Right cardiac atrium (tissue), 5 donors: ENCODE measurements around the gene EMILIN1. TPM values are rescaled to one million over a fixed set of nuclear protein-coding genes. Genes with fewer than 3 reads are reported as not detected.
"Not testable (repeated sequence)": the region's sequence is repeated elsewhere in the genome, so short reads cannot be mapped to it uniquely, and the experiment has no call there.

Experiments used
- ATAC-seq, 2 donors: fragments of 200-7000 bp; cut with Tn5 transposase; one replicate each; pipeline versions ENCODE4 v1.8.0 to v1.9.1; 2020; ENCODE audit warnings: moderate library complexity in 2 of 2, mild to moderate bottlenecking in 1 of 2
- DNase-seq, 3 donors: peaks; one replicate each; pipeline ENCODE4 v3.0.0-alpha.2; 2020
- H3K27ac ChIP-seq: one replicate; pipeline ENCODE4 v1.5.1; 2013; ENCODE audit warnings: mild to moderate bottlenecking, low read length, control low read depth, moderate library complexity
- H3K27me3 ChIP-seq: one replicate; pipeline ENCODE4 v1.6.1; 2013; ENCODE audit not compliant: control insufficient read depth, insufficient read depth
- H3K4me1 ChIP-seq: one replicate; pipeline ENCODE4 v1.6.1; 2013; ENCODE audit warnings: low read length; ENCODE audit not compliant: control insufficient read depth, insufficient read depth
- H3K4me3 ChIP-seq: one replicate; pipeline ENCODE4 v1.5.1; 2013; ENCODE audit warnings: low read length, control low read depth
- H3K9me3 ChIP-seq: one replicate; pipeline ENCODE4 v1.6.1; 2013; ENCODE audit warnings: low read length; ENCODE audit not compliant: control insufficient read depth
- WGBS: extraction: QIAGEN DNeasy Blood & Tissue Kit; methylation state at CpG from one replicate; pipeline ENCODE4 v1.1.7; 2013; 5-methylcytosine and 5-hydroxymethylcytosine counted together
- intact Hi-C, 4 donors: fragments of 100-400 bp; cut with DNase I; formaldehyde crosslinking; loops; one replicate each; pipeline versions ENCODE4 v1.11.0 to v1.14.0; 2022 to 2023
- polyA plus RNA-seq: library from polyadenylated mRNA; stranded (reverse); fragments of 200-250 nt; gene quantifications from one replicate; pipeline ENCODE4 v1.2.3, GENCODE V29; 2013
- total RNA-seq, 4 donors: library from RNA; stranded (reverse); fragmentation: NEBNext Ultra II Directional; extraction: Animal tissue kit (Norgen Biotek cat#: 25700); gene quantifications; one replicate each; pipeline ENCODE4 v1.2.1, GENCODE V29; 2021
- donor health status: healthy with polysubstance abuse.
- donor health status: DM: no; HTN: yes; CAD: no.
- donor health status: DM: no; HTN: no; CAD: no.
- donor health status: DM: no; HTN: yes; CAD: no; lungs with severe emphysema.
- donor health status: DM: yes; HTN: yes; CAD: no.

Gene EMILIN1
- total and polyA plus RNA-seq, 5 donors, result 24.3 to 44.2 (median 34.6) TPM

- ATAC-seq, result peak; percentile 80 to 83
- peak; percentile 68 to 85 (median 78) for DNase-seq
- peak overlapping the region; percentile 41 for H3K4me3 ChIP-seq
- no peak overlapping the region for H3K27ac ChIP-seq
- H3K4me1 ChIP-seq, result no peaks in the 10 kb centered on the region
- WGBS, result 24% methylated on average over 18 of the region's 18 CpGs
- H3K9me3 ChIP-seq, result no peaks in the 10 kb centered on the region
- H3K27me3 ChIP-seq, result no peaks in the 10 kb centered on the region
- intact Hi-C loops, result loop anchor here (5.0 to 10.0 kb wide), 3 partner anchors 96 to 189 kb away; partner anchors contain the start of gene TRIM54 (in 3 of the 4)
These were observed 17.6 kb downstream of the EMILIN1 start for GRCh38 chr2:27095745-27096651.

- 67% methylated on average over 3 of the region's 3 CpGs for WGBS
- H3K4me3 ChIP-seq, result no peak overlapping the region
- H3K27me3 ChIP-seq, result no peaks in the 10 kb centered on the region
- intact Hi-C loops, result loop anchor here (5.0 to 10.0 kb wide), 3 partner anchors 95 to 188 kb away; partner anchors contain the start of gene TRIM54 (in 3 of the 4)
- ATAC-seq (no peak), DNase-seq (peak in 1 of 3 donors; percentile 45)
- H3K9me3 ChIP-seq, result no peaks in the 10 kb centered on the region
- no peaks in the 10 kb centered on the region for H3K4me1 ChIP-seq
- no peak overlapping the region for H3K27ac ChIP-seq
These were observed 18.4 kb downstream of the EMILIN1 start for GRCh38 chr2:27096748-27097297.

GRCh38 chr2:27097341-27097740, 18.9 kb downstream of the EMILIN1 start:
- 89% methylated on average over 14 of the region's 14 CpGs for WGBS
- DNase-seq, result peak in 1 of 3 donors; percentile 18

GRCh38 chr2:27099334-27099955, 21.0 kb downstream of the EMILIN1 start:
- intact Hi-C loops, result loop anchor here (2.0 to 10.0 kb wide), 4 partner anchors 91 to 185 kb away; partner anchors contain the start of gene TRIM54 (in 3 of the 4)
- H3K4me1 ChIP-seq, result no peaks in the 10 kb centered on the region
- H3K27me3 ChIP-seq, result no peaks in the 10 kb centered on the region
- no peak overlapping the region for H3K4me3 ChIP-seq
- no peak overlapping the region for H3K27ac ChIP-seq
- WGBS, result 91% methylated on average over 19 of the region's 19 CpGs
- no peak for ATAC-seq
- peak in 1 of 3 donors; percentile 36 for DNase-seq
- H3K9me3 ChIP-seq, result no peaks in the 10 kb centered on the region

More at GRCh38 chr2:27097341-27097740, 18.9 kb downstream of the EMILIN1 start:
- Histone ChIP-seq H3K4me3 (no peak overlapping the region), H3K27ac (no peak overlapping the region), H3K27me3 (no peaks in the 10 kb centered on the region), H3K4me1 (no peaks in the 10 kb centered on the region), H3K9me3 (no peaks in the 10 kb centered on the region)
- intact Hi-C loops, result loop anchor here (5.0 to 10.0 kb wide), 3 partner anchors 95 to 187 kb away; partner anchors contain the start of gene TRIM54 (in 3 of the 4)
- ATAC-seq, result no peak

- ATAC-seq (no peak), DNase-seq (peak in 1 of 3 donors; percentile 6)
- 86% methylated on average over 10 of the region's 10 CpGs for WGBS
- H3K4me1 ChIP-seq, result no peaks in the 10 kb centered on the region
- no peak overlapping the region for H3K27ac ChIP-seq
- H3K27me3 ChIP-seq, result no peaks in the 10 kb centered on the region
- H3K4me3 ChIP-seq, result no peak overlapping the region
- H3K9me3 ChIP-seq, result no peaks in the 10 kb centered on the region
- intact Hi-C loops, result no loop called here
These were observed 21.6 kb downstream of the EMILIN1 start for GRCh38 chr2:27100036-27100435.

GRCh38 chr2:27102329-27102728, 23.9 kb downstream of the EMILIN1 start:
- Histone ChIP-seq H3K4me1 (no peaks in the 10 kb centered on the region), H3K9me3 (no peaks in the 10 kb centered on the region), H3K4me3 (no peak overlapping the region), H3K27me3 (no peaks in the 10 kb centered on the region), H3K27ac (no peak overlapping the region)
- no peak for ATAC-seq
- 76% methylated on average over 5 of the region's 5 CpGs for WGBS
- intact Hi-C loops, result no loop called here
- peak in 1 of 3 donors; percentile 10 for DNase-seq

- no peak for DNase-seq
- H3K27me3 ChIP-seq, result no peaks in the 10 kb centered on the region
- no peak for ATAC-seq
- WGBS, result 71% methylated on average over 3 of the region's 3 CpGs
- no peak overlapping the region for H3K27ac ChIP-seq
- intact Hi-C loops, result no loop called here
- H3K4me3 ChIP-seq, result no peak overlapping the region
- no peaks in the 10 kb centered on the region for H3K9me3 ChIP-seq
- H3K4me1 ChIP-seq, result no peaks in the 10 kb centered on the region
These were observed 27.6 kb downstream of the EMILIN1 start for GRCh38 chr2:27105981-27106380.

- 78% methylated on average over 2 of the region's 2 CpGs for WGBS
These were observed 29.8 kb downstream of the EMILIN1 start for GRCh38 chr2:27108221-27108620.

GRCh38 chr2:27109083-27109482, 30.7 kb downstream of the EMILIN1 start:
- no peak for ATAC-seq
- 93% methylated on average over 3 of the region's 3 CpGs for WGBS

More at GRCh38 chr2:27108221-27108620, 29.8 kb downstream of the EMILIN1 start:
- Histone ChIP-seq H3K4me1 (no peaks in the 10 kb centered on the region), H3K27me3 (no peaks in the 10 kb centered on the region), H3K9me3 (no peaks in the 10 kb centered on the region), H3K27ac (no peak overlapping the region), H3K4me3 (no peak overlapping the region)
- intact Hi-C loops, result no loop called here
- no peak for ATAC-seq
- no peak for DNase-seq

GRCh38 chr2:27110603-27111352, 32.4 kb downstream of the EMILIN1 start:
- H3K27ac ChIP-seq, H3K9me3 ChIP-seq, ATAC-seq, H3K4me3 ChIP-seq, H3K27me3 ChIP-seq, H3K4me1 ChIP-seq: not testable (repeated sequence)
- DNase-seq, result peak in 1 of 3 donors; percentile 11
- 85% methylated on average over 24 of the region's 24 CpGs for WGBS
- intact Hi-C loops, result loop anchor here in 1 of 4 donors (5.0 kb wide), 1 partner anchor 77 kb away; no protein-coding TSS in a partner anchor

More at GRCh38 chr2:27109083-27109482, 30.7 kb downstream of the EMILIN1 start:
- H3K9me3 ChIP-seq, result no peaks in the 10 kb centered on the region
- intact Hi-C loops, result no loop called here
- no peak overlapping the region for H3K4me3 ChIP-seq
- H3K27me3 ChIP-seq, result no peaks in the 10 kb centered on the region
- DNase-seq, result no peak
- no peaks in the 10 kb centered on the region for H3K4me1 ChIP-seq
- no peak overlapping the region for H3K27ac ChIP-seq
